ENCODE data around the gene RPS17. TPM values are rescaled to one million over a fixed set of nuclear protein-coding genes. Genes with fewer than 3 reads are reported as not detected.

Gene RPS17
- total RNA-seq, 1 donor from 2014 or later, result 1,663 TPM

GRCh38 chr15:82572986-82573385, 32.7 kb upstream of the RPS17 start:
- Histone ChIP-seq H3K27ac (ENCODE audit: low read depth, low read length) (no peak overlapping the region), H3K9ac (ENCODE audit: low read length) (no peak overlapping the region), H3K4me3 (ENCODE audit: insufficient read depth, low read depth, low read length) (no peak overlapping the region), H2AFZ (ENCODE audit: low read depth, low read length) (no peak overlapping the region), H3K9me3 (ENCODE audit: insufficient read depth, low read depth, low read length) (no peaks in the 10 kb centered on the region), H4K20me1 (ENCODE audit: insufficient read depth, low read length) (no peaks in the 10 kb centered on the region), H3K27me3 (ENCODE audit: insufficient read depth, low read length) (peaks cover 2% of the 10 kb centered on the region), H3K79me2 (ENCODE audit: insufficient read depth, low read length) (no peaks in the 10 kb centered on the region), H3K4me2 (ENCODE audit: low read length) (no peak overlapping the region), H3K4me1 (ENCODE audit: insufficient read depth, low read length) (peaks cover 15% of the 10 kb centered on the region), H3K36me3 (ENCODE audit: insufficient read depth, low read length) (no peaks in the 10 kb centered on the region)
- H3K36me3 Mint-ChIP-seq (ENCODE audit: low read depth, unreplicated experiment), result peaks cover 5% of the 10 kb centered on the region
- peak overlapping the region; percentile 48 for H3K27ac Mint-ChIP-seq (ENCODE audit: unreplicated experiment)
- H3K4me1 Mint-ChIP-seq (ENCODE audit: low read depth, unreplicated experiment), result peaks cover 39% of the 10 kb centered on the region
- no peaks in the 10 kb centered on the region for H3K27me3 Mint-ChIP-seq (ENCODE audit: low read depth, unreplicated experiment)
- no peaks in the 10 kb centered on the region for H3K9me3 Mint-ChIP-seq (ENCODE audit: unreplicated experiment)
- no peak for FAIRE-seq
- TF ChIP-seq, protein P1, sequence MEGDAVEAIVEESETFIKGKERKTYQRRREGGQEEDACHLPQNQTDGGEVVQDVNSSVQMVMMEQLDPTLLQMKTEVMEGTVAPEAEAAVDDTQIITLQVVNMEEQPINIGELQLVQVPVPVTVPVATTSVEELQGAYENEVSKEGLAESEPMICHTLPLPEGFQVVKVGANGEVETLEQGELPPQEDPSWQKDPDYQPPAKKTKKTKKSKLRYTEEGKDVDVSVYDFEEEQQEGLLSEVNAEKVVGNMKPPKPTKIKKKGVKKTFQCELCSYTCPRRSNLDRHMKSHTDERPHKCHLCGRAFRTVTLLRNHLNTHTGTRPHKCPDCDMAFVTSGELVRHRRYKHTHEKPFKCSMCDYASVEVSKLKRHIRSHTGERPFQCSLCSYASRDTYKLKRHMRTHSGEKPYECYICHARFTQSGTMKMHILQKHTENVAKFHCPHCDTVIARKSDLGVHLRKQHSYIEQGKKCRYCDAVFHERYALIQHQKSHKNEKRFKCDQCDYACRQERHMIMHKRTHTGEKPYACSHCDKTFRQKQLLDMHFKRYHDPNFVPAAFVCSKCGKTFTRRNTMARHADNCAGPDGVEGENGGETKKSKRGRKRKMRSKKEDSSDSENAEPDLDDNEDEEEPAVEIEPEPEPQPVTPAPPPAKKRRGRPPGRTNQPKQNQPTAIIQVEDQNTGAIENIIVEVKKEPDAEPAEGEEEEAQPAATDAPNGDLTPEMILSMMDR (IDR thresholded peaks at IDR 0.05; ENCODE audit: insufficient read depth, low read depth, low read length), result no peak
- no peak for TF ChIP-seq EZH2 (IDR thresholded peaks at IDR 0.05; ENCODE audit: insufficient read depth, low read length)
- H3K4me3 Mint-ChIP-seq (ENCODE audit: unreplicated experiment), result no peak overlapping the region
- DNase-seq (ENCODE audit: low read depth), result no peak

DNA sequence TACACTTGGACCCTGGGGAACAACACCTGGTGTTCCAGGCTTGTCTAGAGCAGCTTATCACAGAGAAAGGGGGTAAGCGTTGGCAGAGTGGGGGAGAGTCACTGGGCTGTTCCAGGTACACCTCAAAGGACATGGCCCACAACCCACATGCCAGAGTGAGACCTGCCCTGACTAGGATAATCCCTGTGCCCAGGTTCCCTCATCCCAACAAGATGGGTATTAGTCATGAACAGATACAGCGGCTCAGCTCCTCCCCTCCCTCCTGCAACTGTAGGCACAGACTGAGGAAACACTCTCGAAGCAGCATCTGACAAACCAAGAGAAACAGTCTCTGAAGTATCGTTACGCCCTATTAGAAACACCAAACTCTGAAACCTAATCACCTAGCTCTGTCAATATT, 32.1 kb upstream of the RPS17 start:
- Mint-ChIP-seq H3K27me3 (ENCODE audit: low read depth, unreplicated experiment) (no peaks in the 10 kb centered on the region), H3K4me3 (ENCODE audit: unreplicated experiment) (peak overlapping the region; percentile 79), H3K27ac (ENCODE audit: unreplicated experiment) (peak overlapping the region; percentile 48), H3K9me3 (ENCODE audit: unreplicated experiment) (no peaks in the 10 kb centered on the region), H3K4me1 (ENCODE audit: low read depth, unreplicated experiment) (peaks cover 39% of the 10 kb centered on the region), H3K36me3 (ENCODE audit: low read depth, unreplicated experiment) (peaks cover 5% of the 10 kb centered on the region)
- H3K4me2 ChIP-seq (ENCODE audit: low read length), result peak overlapping the region; percentile 90
- H3K4me1 ChIP-seq (ENCODE audit: insufficient read depth, low read length), result peaks cover 15% of the 10 kb centered on the region
- FAIRE-seq (no peak), DNase-seq (ENCODE audit: low read depth) (no peak)
- H3K79me2 ChIP-seq (ENCODE audit: insufficient read depth, low read length), result no peaks in the 10 kb centered on the region
- peak overlapping the region; percentile 94 for H2AFZ ChIP-seq (ENCODE audit: low read depth, low read length)
- TF ChIP-seq, protein P1 (IDR thresholded peaks at IDR 0.05; ENCODE audit: insufficient read depth, low read depth, low read length), result no peak
- TF ChIP-seq EZH2 (IDR thresholded peaks at IDR 0.05; ENCODE audit: insufficient read depth, low read length), result no peak
- H3K27ac ChIP-seq (ENCODE audit: low read depth, low read length), result no peak overlapping the region
- H3K4me3 ChIP-seq (ENCODE audit: insufficient read depth, low read depth, low read length), result no peak overlapping the region
- peaks cover 2% of the 10 kb centered on the region for H3K27me3 ChIP-seq (ENCODE audit: insufficient read depth, low read length)
- no peaks in the 10 kb centered on the region for H3K36me3 ChIP-seq (ENCODE audit: insufficient read depth, low read length)
- H4K20me1 ChIP-seq (ENCODE audit: insufficient read depth, low read length), result no peaks in the 10 kb centered on the region
- H3K9me3 ChIP-seq (ENCODE audit: insufficient read depth, low read depth, low read length), result no peaks in the 10 kb centered on the region
- peak overlapping the region; percentile 24 for H3K9ac ChIP-seq (ENCODE audit: low read length)

GRCh38 chr15:82571722-82572222, 31.5 kb upstream of the RPS17 start:
- H3K9me3 Mint-ChIP-seq (ENCODE audit: unreplicated experiment), result peaks cover under 1% of the 10 kb centered on the region
- peak overlapping the region; percentile 24 for H3K9ac ChIP-seq (ENCODE audit: low read length)
- peak; percentile 75 for DNase-seq (ENCODE audit: low read depth)
- peak overlapping the region; percentile 79 for H3K4me3 Mint-ChIP-seq (ENCODE audit: unreplicated experiment)
- peak overlapping the region; percentile 53 for H3K4me3 ChIP-seq (ENCODE audit: insufficient read depth, low read depth, low read length)
- no peaks in the 10 kb centered on the region for H3K27me3 Mint-ChIP-seq (ENCODE audit: low read depth, unreplicated experiment)
- H3K4me2 ChIP-seq (ENCODE audit: low read length), result peak overlapping the region; percentile 90
- H3K27ac Mint-ChIP-seq (ENCODE audit: unreplicated experiment), result peak overlapping the region; percentile 80
- peaks cover 18% of the 10 kb centered on the region for H3K4me1 ChIP-seq (ENCODE audit: insufficient read depth, low read length)
- FAIRE-seq, result no peak
- peak overlapping the region; percentile 94 for H2AFZ ChIP-seq (ENCODE audit: low read depth, low read length)
- peaks cover 2% of the 10 kb centered on the region for H3K27me3 ChIP-seq (ENCODE audit: insufficient read depth, low read length)
- peaks cover 43% of the 10 kb centered on the region for H3K4me1 Mint-ChIP-seq (ENCODE audit: low read depth, unreplicated experiment)
- H3K36me3 Mint-ChIP-seq (ENCODE audit: low read depth, unreplicated experiment), result peaks cover 8% of the 10 kb centered on the region
- H4K20me1 ChIP-seq (ENCODE audit: insufficient read depth, low read length), result no peaks in the 10 kb centered on the region
- no peaks in the 10 kb centered on the region for H3K79me2 ChIP-seq (ENCODE audit: insufficient read depth, low read length)
- TF ChIP-seq, protein P1 (IDR thresholded peaks at IDR 0.05; ENCODE audit: insufficient read depth, low read depth, low read length), result no peak
- no peak for TF ChIP-seq EZH2 (IDR thresholded peaks at IDR 0.05; ENCODE audit: insufficient read depth, low read length)
- no peaks in the 10 kb centered on the region for H3K36me3 ChIP-seq (ENCODE audit: insufficient read depth, low read length)
- no peak overlapping the region for H3K27ac ChIP-seq (ENCODE audit: low read depth, low read length)
- H3K9me3 ChIP-seq (ENCODE audit: insufficient read depth, low read depth, low read length), result no peaks in the 10 kb centered on the region
